AG04449 (cell line): ENCODE data around the gene CFAP97D1.

Experiments used
- CTCF ChIA-PET: fragments of 350-600 bp; formaldehyde crosslinking; extraction: SDS; loops from one replicate; lab custom pipeline; 2021; ENCODE audit warnings: antibody characterized with exemption; lab: Yijun Ruan, JAX
- POLR2A ChIA-PET: fragments of 400-600, 350-600 bp; formaldehyde crosslinking; extraction: SDS; loops from one replicate; lab custom pipeline; 2020; ENCODE audit warnings: antibody characterized with exemption, inconsistent platforms; lab: Yijun Ruan, JAX
- DNase-seq: peaks from one replicate; pipeline ENCODE4 v3.0.0-alpha.2; 2010; ENCODE audit warnings: low read depth, low spot score
- H3K4me3 ChIP-seq: 2 replicates; pipeline ENCODE4 v1.5.1; 2011; ENCODE audit warnings: low read depth, mild to moderate bottlenecking, control low read depth, low read length
- CTCF ChIP-seq: IDR thresholded peaks from one replicate; pipeline ENCODE4 v1.5.1; 2011; ENCODE audit warnings: mild to moderate bottlenecking, moderate library complexity, low read length, control low read depth, inconsistent platforms; ENCODE audit not compliant: insufficient read depth; ENCODE audit errors: missing control alignments

The CFAP97D1 gene

GRCh38 chr17:43812396-43813265, 32.4 kb downstream of the CFAP97D1 start:
- no peak overlapping the region for H3K4me3 ChIP-seq
- DNase-seq, result no peak
- ChIA-PET CTCF (interaction anchor here (0.9 to 1.5 kb wide), 2 partner anchors 9 to 34 kb away, joined by 3 read pairs; no protein-coding TSS in a partner anchor), POLR2A (no interaction called here)
- TF ChIP-seq CTCF, result no peak

- no peak for DNase-seq
- ChIA-PET POLR2A (no interaction called here), CTCF (interaction anchor here (0.9 kb wide), 2 partner anchors 9 to 46 kb away, joined by 3 read pairs; no protein-coding TSS in a partner anchor)
- TF ChIP-seq CTCF, result no peak
- no peak overlapping the region for H3K4me3 ChIP-seq
Measured at GRCh38 chr17:43813386-43813785, 33.2 kb downstream of the CFAP97D1 start.

- no peak for DNase-seq
- no peak overlapping the region for H3K4me3 ChIP-seq
- POLR2A ChIA-PET, result no interaction called here
- CTCF ChIA-PET, result interaction anchor here (0.9 kb wide), 1 partner anchor 46 kb away, joined by 3 read pairs; no protein-coding TSS in a partner anchor
- no peak for TF ChIP-seq CTCF
Measured at GRCh38 chr17:43814026-43814425, 33.8 kb downstream of the CFAP97D1 start.

- POLR2A ChIA-PET, result no interaction called here
- no peak for TF ChIP-seq CTCF
- DNase-seq, result no peak
- CTCF ChIA-PET, result interaction anchor here (0.9 kb wide), 1 partner anchor 31 kb away, joined by 3 read pairs; no protein-coding TSS in a partner anchor
- H3K4me3 ChIP-seq, result no peak overlapping the region
Measured at GRCh38 chr17:43814714-43815113, 34.5 kb downstream of the CFAP97D1 start.

GRCh38 chr17:43816336-43817320, 36.4 kb downstream of the CFAP97D1 start:
- ChIA-PET POLR2A (no interaction called here), CTCF (interaction anchor here (1.0 to 1.3 kb wide), 2 partner anchors 62 kb away, joined by 4 to 6 read pairs; no protein-coding TSS in a partner anchor)
- DNase-seq, result no peak
- no peak for TF ChIP-seq CTCF
- no peak overlapping the region for H3K4me3 ChIP-seq
